H1 (cell line): Measurements from ENCODE around the gene SOX12. TPM values are rescaled to one million over a fixed set of nuclear protein-coding genes. Genes with fewer than 3 reads are reported as not detected.

ENCODE experiments used
- CTCF ChIA-PET: fragments of 300-600 bp; sonication (Branson Sonifier 250); formaldehyde crosslinking; loops from one replicate; lab custom pipeline; 2021; ENCODE audit not compliant: partially characterized antibody; lab: Charles Lee
- POLR2A ChIA-PET: fragments of 300-600 bp; sonication (Branson Sonifier 250); formaldehyde crosslinking; loops from one replicate; lab custom pipeline; 2021; ENCODE audit warnings: inconsistent platforms; ENCODE audit not compliant: partially characterized antibody; lab: Charles Lee
- DNase-seq, 2 experiments: peaks; one replicate each; pipeline versions ENCODE4 v3.0.0 to v3.0.0-alpha.2; 2010 to 2022; ENCODE audit warnings: low spot score in 2 of 2, low read depth in 1 of 2, mixed read lengths in 1 of 2
- FAIRE-seq: peaks from 2 replicates; lab custom pipeline; 2011; peaks lifted over from hg19 to GRCh38; lab: Jason Lieb, UNC
- H2AFZ ChIP-seq: 2 replicates; pipeline ENCODE4 v1.8.1; 2012; ENCODE audit warnings: low read length, inconsistent platforms
- H2AK5ac ChIP-seq: 2 replicates; pipeline ENCODE4 v1.6.1; 2013; ENCODE audit warnings: low read depth, low read length
- H2BK120ac ChIP-seq: replicated peaks from 2 replicates; pipeline ENCODE3; 2013; ENCODE audit warnings: low read depth, low read length, inconsistent platforms
- H2BK12ac ChIP-seq: 2 replicates; pipeline ENCODE4 v1.6.1; 2013; ENCODE audit warnings: low read depth, low read length
- H2BK15ac ChIP-seq: 2 replicates; pipeline ENCODE4 v1.6.1; 2013; ENCODE audit warnings: low read length
- H2BK20ac ChIP-seq: 2 replicates; pipeline ENCODE4 v1.6.1; 2013; ENCODE audit warnings: low read length
- H2BK5ac ChIP-seq: 2 replicates; pipeline ENCODE4 v1.6.1; 2013; ENCODE audit warnings: low read depth, low read length
- H3K14ac ChIP-seq: 2 replicates; pipeline ENCODE4 v1.6.1; 2013; ENCODE audit warnings: inconsistent platforms; ENCODE audit not compliant: insufficient read length
- H3K18ac ChIP-seq: 2 replicates; pipeline ENCODE4 v1.6.1; 2013; ENCODE audit warnings: low read length; ENCODE audit errors: extremely low read depth
- H3K23ac ChIP-seq: 2 replicates; pipeline ENCODE4 v1.6.1; 2013; ENCODE audit warnings: inconsistent platforms; ENCODE audit not compliant: insufficient read length
- H3K23me2 ChIP-seq: 2 replicates; pipeline ENCODE4 v1.6.1; 2013; ENCODE audit warnings: low read depth, low read length
- H3K27ac ChIP-seq: 2 replicates; pipeline ENCODE4 v1.6.1; 2011; ENCODE audit warnings: low read depth, low read length, inconsistent platforms
- H3K27me3 ChIP-seq, 4 experiments: replicated peaks in 1 of 4; 1 replicate in 1 of 4; 2 replicates in 3 of 4; pipeline versions ENCODE4 v1.6.1 to v1.8.1; 2011 to 2013; ENCODE audit warnings: low read length in 3 of 4, mild to moderate bottlenecking in 3 of 4, inconsistent platforms in 2 of 4, mixed read lengths in 2 of 4, moderate library complexity in 1 of 4; ENCODE audit not compliant: control insufficient read depth in 3 of 4, insufficient read depth in 3 of 4; ENCODE audit errors: extremely low read depth in 1 of 4
- H3K36me3 ChIP-seq, 4 experiments: 2 replicates each; pipeline versions ENCODE4 v1.6.1 to v1.8.1; 2011 to 2013; ENCODE audit warnings: mild to moderate bottlenecking in 4 of 4, low read length in 3 of 4, moderate library complexity in 2 of 4, control low read depth in 1 of 4, inconsistent platforms in 1 of 4; ENCODE audit not compliant: insufficient read depth in 4 of 4, control insufficient read depth in 2 of 4
- H3K4ac ChIP-seq: replicated peaks from 2 replicates; pipeline ENCODE3; 2013; ENCODE audit warnings: low read length, low read depth, mixed read lengths, inconsistent platforms; ENCODE audit not compliant: insufficient read length
- H3K4me1 ChIP-seq, 4 experiments: replicated peaks in 1 of 4; 1 replicate in 1 of 4; 2 replicates in 3 of 4; pipeline versions ENCODE4 v1.6.1 to v1.8.1; 2011 to 2013; ENCODE audit warnings: low read length in 3 of 4, inconsistent platforms in 2 of 4, mixed read lengths in 1 of 4; ENCODE audit not compliant: insufficient read depth in 4 of 4, control insufficient read depth in 3 of 4
- H3K4me2 ChIP-seq, 2 experiments: 2 replicates each; pipeline versions ENCODE4 v1.6.1 to v1.8.1; 2011 to 2013; ENCODE audit warnings: low read depth in 2 of 2, low read length in 2 of 2, control low read depth in 1 of 2, inconsistent platforms in 1 of 2, mild to moderate bottlenecking in 1 of 2; ENCODE audit not compliant: insufficient read depth in 1 of 2
- H3K4me3 ChIP-seq, 4 experiments: fragments of 200-600, 300-600 bp in 1 of 4; sonication (generic), shearing (Covaris generic), sonication (Bioruptor Twin) in 1 of 4; 2 replicates each; pipeline versions ENCODE4 v1.5.1 to v1.8.1; 2011 to 2016; ENCODE audit warnings: low read length in 4 of 4, low read depth in 3 of 4, control low read depth in 2 of 4, inconsistent platforms in 2 of 4, mild to moderate bottlenecking in 2 of 4, mixed read lengths in 1 of 4, moderate library complexity in 1 of 4; ENCODE audit not compliant: insufficient read depth in 2 of 4; ENCODE audit errors: extremely low read depth in 1 of 4
- H3K56ac ChIP-seq: replicated peaks from 2 replicates; pipeline ENCODE3; 2013; ENCODE audit warnings: low read depth, mild to moderate bottlenecking, mixed read lengths, low read length, inconsistent platforms; ENCODE audit not compliant: insufficient read length
- H3K79me1 ChIP-seq: 2 replicates; pipeline ENCODE4 v1.6.1; 2013; ENCODE audit warnings: low read depth, low read length, control low read depth
- H3K79me2 ChIP-seq, 2 experiments: 2 replicates each; pipeline versions ENCODE4 v1.6.1 to v1.8.1; 2012 to 2013; ENCODE audit warnings: low read length in 2 of 2, mild to moderate bottlenecking in 2 of 2, inconsistent platforms in 1 of 2; ENCODE audit not compliant: insufficient read depth in 2 of 2, control insufficient read depth in 1 of 2
- H3K9ac ChIP-seq, 4 experiments: replicated peaks in 1 of 4; 1 replicate in 1 of 4; 2 replicates in 3 of 4; pipeline versions ENCODE4 v1.6.1 to v1.8.1; 2011 to 2013; ENCODE audit warnings: low read depth in 3 of 4, low read length in 3 of 4, control low read depth in 2 of 4, mild to moderate bottlenecking in 2 of 4, moderate library complexity in 2 of 4, inconsistent platforms in 1 of 4; ENCODE audit errors: extremely low read depth in 1 of 4
- H3K9me3 ChIP-seq, 2 experiments: 2 replicates each; pipeline versions ENCODE4 v1.6.1 to v1.8.1; 2012 to 2013; ENCODE audit warnings: mild to moderate bottlenecking in 2 of 2, moderate library complexity in 2 of 2, control low read depth in 1 of 2, inconsistent platforms in 1 of 2, low read depth in 1 of 2, low read length in 1 of 2, mixed read lengths in 1 of 2; ENCODE audit not compliant: insufficient read depth in 2 of 2
- H4K20me1 ChIP-seq, 2 experiments: replicated peaks in 1 of 2; 2 replicates each; pipeline versions ENCODE3 to v1.8.1; 2011 to 2013; ENCODE audit warnings: inconsistent platforms in 2 of 2, low read length in 2 of 2, mild to moderate bottlenecking in 1 of 2; ENCODE audit not compliant: insufficient read depth in 2 of 2, control insufficient read depth in 1 of 2
- H4K5ac ChIP-seq: 2 replicates; pipeline ENCODE4 v1.6.1; 2013; ENCODE audit warnings: low read length, low read depth, mixed read lengths, inconsistent platforms; ENCODE audit not compliant: insufficient read length
- H4K8ac ChIP-seq: 2 replicates; pipeline ENCODE4 v1.8.0; 2013; ENCODE audit warnings: mild to moderate bottlenecking, moderate library complexity, low read length, inconsistent platforms; ENCODE audit not compliant: insufficient read depth; ENCODE audit errors: extremely low read depth
- H4K91ac ChIP-seq: replicated peaks from 2 replicates; pipeline ENCODE3; 2013; ENCODE audit warnings: low read length, mixed read lengths, inconsistent platforms; ENCODE audit not compliant: insufficient read length
- BCL11A ChIP-seq, 2 experiments: IDR thresholded peaks; one replicate each; pipeline ENCODE4 v1.6.1; 2011; ENCODE audit warnings: low read depth in 2 of 2, low read length in 2 of 2, mild to moderate bottlenecking in 2 of 2
- CHD1 ChIP-seq: IDR thresholded peaks from 2 replicates; pipeline ENCODE4 v1.6.1; 2012; ENCODE audit warnings: low read depth, low read length, improper control_type of control experiment
- EGR1 ChIP-seq: IDR thresholded peaks from 2 replicates; pipeline ENCODE4 v1.6.1; 2011; ENCODE audit warnings: low read depth, low read length, borderline replicate concordance
- EZH2 ChIP-seq: fragments of 200-600 bp; sonication (generic); IDR thresholded peaks from 2 replicates; pipeline ENCODE4 v1.7.1; 2012; ENCODE audit warnings: low read depth, mild to moderate bottlenecking, moderate library complexity, low read length, inconsistent platforms; ENCODE audit not compliant: severe bottlenecking
- JUN ChIP-seq: IDR thresholded peaks from 2 replicates; pipeline ENCODE4 v1.6.1; 2011; ENCODE audit warnings: low read depth, mild to moderate bottlenecking, improper control_type of control experiment, low read length
- NRF1 ChIP-seq: IDR thresholded peaks from 2 replicates; pipeline ENCODE4 v1.6.1; 2011; ENCODE audit warnings: mild to moderate bottlenecking, low read depth, low read length, improper control_type of control experiment
- RBBP5 ChIP-seq: IDR thresholded peaks from 2 replicates; pipeline ENCODE4 v1.7.1; 2012; ENCODE audit warnings: low read depth, mild to moderate bottlenecking, inconsistent platforms, low read length, moderate library complexity, borderline replicate concordance
- RFX5 ChIP-seq: IDR thresholded peaks from 2 replicates; pipeline ENCODE4 v1.6.1; 2011; ENCODE audit warnings: low read depth, low read length, improper control_type of control experiment, borderline replicate concordance
- RXRA ChIP-seq: IDR thresholded peaks from 2 replicates; pipeline ENCODE4 v1.6.1; 2011; ENCODE audit warnings: low read depth, mild to moderate bottlenecking, low read length, moderate library complexity; ENCODE audit not compliant: insufficient read depth
- SIRT6 ChIP-seq: IDR thresholded peaks from one replicate; pipeline ENCODE4 v1.7.1; 2012; ENCODE audit warnings: low read length, inconsistent platforms
- SIX5 ChIP-seq: IDR thresholded peaks from 2 replicates; pipeline ENCODE4 v1.6.1; 2011; ENCODE audit warnings: mild to moderate bottlenecking, low read depth, low read length
- SP4 ChIP-seq: IDR thresholded peaks from 2 replicates; pipeline ENCODE4 v1.6.1; 2012; ENCODE audit warnings: low read length, inconsistent platforms
- SUZ12 ChIP-seq: fragments of 200-600 bp; sonication (generic); IDR thresholded peaks from 2 replicates; pipeline ENCODE4 v1.6.1; 2012; ENCODE audit warnings: mild to moderate bottlenecking, inconsistent platforms, low read length, moderate library complexity, mixed read lengths
- ZNF274 ChIP-seq: IDR thresholded peaks from 2 replicates; pipeline ENCODE4 v1.7.0; 2012; ENCODE audit warnings: low read length, borderline replicate concordance; ENCODE audit errors: extremely low read depth
- WGBS, 2 experiments: shearing (Covaris generic) in 1 of 2; methylation state at CpG; one replicate each; pipeline versions ENCODE4 v1.1.6 to v1.1.7; 2013 to 2015; ENCODE audit warnings: low lambda C conversion rate in 2 of 2, mixed read lengths in 2 of 2, inconsistent platforms in 1 of 2, low coverage in 1 of 2, missing lambda C conversion rate in 1 of 2; ENCODE audit not compliant: insufficient replicate concordance in 2 of 2, insufficient coverage in 1 of 2, insufficient read length in 1 of 2; ENCODE audit errors: extremely low coverage in 1 of 2, missing lambda C conversion rate in 1 of 2; 5-methylcytosine and 5-hydroxymethylcytosine counted together
- polyA plus RNA-seq, 7 experiments: library from polyadenylated mRNA; depleted of rRNA in 3 of 7; stranded (reverse) in 5 of 7; unstranded in 2 of 7; fragments of >200 nt in 5 of 7; fragments of 200-250 nt in 2 of 7; gene quantifications; 1 replicate in 5 of 7; 2 replicates in 1 of 7; 4 replicates in 1 of 7; pipeline versions ENCODE4 v1.2.1 to v1.2.3, GENCODE V29; 2011 to 2013; ENCODE audit warnings: missing spikeins in 2 of 7, mixed read lengths in 2 of 7
- total RNA-seq: library from RNA; stranded (reverse); fragmentation: NEBNext Ultra II Directional; extraction: Animal tissue kit (Norgen Biotek cat#: 25700); gene quantifications from 2 replicates; pipeline ENCODE4 v1.2.1, GENCODE V29; 2021
- TF ChIP-seq, protein P1 (sequence below): IDR thresholded peaks from 2 replicates; pipeline ENCODE4 v1.6.1; 2012; ENCODE audit warnings: inconsistent platforms

The SOX12 gene
- total and polyA plus RNA-seq, 2 of the 8 experiments (the other 6 are each of a cell fraction or from before 2014, with no cell fraction given), result 6.4 to 63.0 TPM

- Histone ChIP-seq H4K8ac (no peak overlapping the region), H3K23me2 (no peaks in the 10 kb centered on the region), H3K4ac (no peak overlapping the region), H3K56ac (no peak overlapping the region), H3K79me2 (no peaks in the 10 kb centered on the region; a peak in 1 of 4 replicates), H4K91ac (no peak overlapping the region), H3K4me1 (peaks cover 0 to 5% (median 0%) of the 10 kb centered on the region in 4 experiments; a peak in 2 of 7 replicates), H3K27ac (no peak overlapping the region), H3K23ac (no peak overlapping the region), H2AFZ (no peak overlapping the region), H3K18ac (no peak overlapping the region), H4K20me1 (no peaks in the 10 kb centered on the region), H2BK12ac (no peak overlapping the region), H2BK120ac (no peak overlapping the region), H3K79me1 (no peaks in the 10 kb centered on the region), H3K14ac (no peak overlapping the region), H2BK20ac (no peak overlapping the region), H4K5ac (no peak overlapping the region), H3K27me3 (no peaks in the 10 kb centered on the region; a peak in 1 of 7 replicates), H3K9me3 (no peaks in the 10 kb centered on the region), H2AK5ac (no peak overlapping the region), H2BK5ac (no peak overlapping the region), H3K9ac (no peak overlapping the region), H3K4me3 (no peak overlapping the region), H3K4me2 (no peak overlapping the region), H2BK15ac (no peak overlapping the region), H3K36me3 (no peaks in the 10 kb centered on the region; a peak in 1 of 8 replicates)
- DNase-seq (no peak), FAIRE-seq (no peak)
- CTCF ChIA-PET, result interaction anchor here (1.1 to 4.9 kb wide), 6 partner anchors 9 to 61 kb away, joined by 3 to 41 read pairs (median 4); no protein-coding TSS in a partner anchor
- 89% methylated on average over 7 of the region's 7 CpGs; no CpG with 5 or more reads in 1 of the 2 experiments for WGBS, 2 experiments
- POLR2A ChIA-PET, result interaction anchor here (1.0 to 14.7 kb wide), 4 partner anchors 8 to 31 kb away, joined by 3 to 172 read pairs (median 26); partner anchors contain the start of gene TRIB3
- TF ChIP-seq, protein P1, sequence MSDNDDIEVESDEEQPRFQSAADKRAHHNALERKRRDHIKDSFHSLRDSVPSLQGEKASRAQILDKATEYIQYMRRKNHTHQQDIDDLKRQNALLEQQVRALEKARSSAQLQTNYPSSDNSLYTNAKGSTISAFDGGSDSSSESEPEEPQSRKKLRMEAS, result no peak
- TF ChIP-seq SIRT6 (no peak), EGR1 (no peak), JUN (no peak), RBBP5 (no peak), SP4 (no peak), RXRA (no peak), SUZ12 (no peak), CHD1 (no peak), BCL11A (IDR thresholded peaks at IDR 0.05; ENCODE audit: low read depth in 2 of 2, low read length in 2 of 2) (no peak), ZNF274 (no peak), RFX5 (no peak), NRF1 (no peak), EZH2 (no peak), SIX5 (no peak)
Measured at GRCh38 chr20:370151-370600, 44.8 kb downstream of the SOX12 start.
